ENCODE results near the gene PSMD3. TPM values are rescaled to one million over a fixed set of nuclear protein-coding genes. Genes with fewer than 3 reads are reported as not detected.
"Not testable (repeated sequence)": the region's sequence is repeated elsewhere in the genome, so short reads cannot be mapped to it uniquely, and the experiment has no call there.

The PSMD3 gene
- total and polyA plus RNA-seq, 8 donors: 32.0 to 43.5 (median 39.4) TPM

DNA sequence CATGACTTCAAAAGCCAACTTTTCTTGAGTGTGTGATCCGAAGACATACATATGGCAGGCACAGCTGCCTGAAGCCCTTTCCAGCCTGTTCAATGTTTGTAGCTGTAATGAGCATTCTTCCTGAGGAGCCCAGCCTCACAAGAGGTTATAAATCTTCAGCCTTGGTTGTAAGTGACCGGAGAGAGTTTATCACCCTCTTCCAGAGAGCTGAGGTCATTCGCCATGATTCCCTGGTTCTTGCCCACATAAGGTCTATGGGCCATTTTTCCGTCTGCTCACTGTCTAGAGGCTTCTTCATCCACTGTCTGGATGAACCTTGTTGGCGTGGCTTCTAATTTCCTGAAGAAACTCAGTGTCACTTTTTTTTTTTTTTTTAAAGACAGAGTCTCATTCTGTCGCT, 24.9 kb downstream of the PSMD3 start:
- no peaks in the 10 kb centered on the region for H3K27me3 ChIP-seq
- no peaks in the 10 kb centered on the region for H3K36me3 ChIP-seq
- no peak overlapping the region for H3K4me3 ChIP-seq
- intact Hi-C loops (cut with DNase I): no loop called here
- FAIRE-seq: no peak
- 84 to 95% methylated on average over 6 of the region's 6 CpGs for WGBS, 2 donors
- H3K4me1 ChIP-seq: no peaks in the 10 kb centered on the region
- no peak overlapping the region for H3K27ac ChIP-seq
- TF ChIP-seq, protein P1, sequence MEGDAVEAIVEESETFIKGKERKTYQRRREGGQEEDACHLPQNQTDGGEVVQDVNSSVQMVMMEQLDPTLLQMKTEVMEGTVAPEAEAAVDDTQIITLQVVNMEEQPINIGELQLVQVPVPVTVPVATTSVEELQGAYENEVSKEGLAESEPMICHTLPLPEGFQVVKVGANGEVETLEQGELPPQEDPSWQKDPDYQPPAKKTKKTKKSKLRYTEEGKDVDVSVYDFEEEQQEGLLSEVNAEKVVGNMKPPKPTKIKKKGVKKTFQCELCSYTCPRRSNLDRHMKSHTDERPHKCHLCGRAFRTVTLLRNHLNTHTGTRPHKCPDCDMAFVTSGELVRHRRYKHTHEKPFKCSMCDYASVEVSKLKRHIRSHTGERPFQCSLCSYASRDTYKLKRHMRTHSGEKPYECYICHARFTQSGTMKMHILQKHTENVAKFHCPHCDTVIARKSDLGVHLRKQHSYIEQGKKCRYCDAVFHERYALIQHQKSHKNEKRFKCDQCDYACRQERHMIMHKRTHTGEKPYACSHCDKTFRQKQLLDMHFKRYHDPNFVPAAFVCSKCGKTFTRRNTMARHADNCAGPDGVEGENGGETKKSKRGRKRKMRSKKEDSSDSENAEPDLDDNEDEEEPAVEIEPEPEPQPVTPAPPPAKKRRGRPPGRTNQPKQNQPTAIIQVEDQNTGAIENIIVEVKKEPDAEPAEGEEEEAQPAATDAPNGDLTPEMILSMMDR (IDR thresholded peaks at IDR 0.05): no peak
- no peaks in the 10 kb centered on the region for H3K9me3 ChIP-seq
- no peak for ATAC-seq
- DNase-seq: no peak

DNA sequence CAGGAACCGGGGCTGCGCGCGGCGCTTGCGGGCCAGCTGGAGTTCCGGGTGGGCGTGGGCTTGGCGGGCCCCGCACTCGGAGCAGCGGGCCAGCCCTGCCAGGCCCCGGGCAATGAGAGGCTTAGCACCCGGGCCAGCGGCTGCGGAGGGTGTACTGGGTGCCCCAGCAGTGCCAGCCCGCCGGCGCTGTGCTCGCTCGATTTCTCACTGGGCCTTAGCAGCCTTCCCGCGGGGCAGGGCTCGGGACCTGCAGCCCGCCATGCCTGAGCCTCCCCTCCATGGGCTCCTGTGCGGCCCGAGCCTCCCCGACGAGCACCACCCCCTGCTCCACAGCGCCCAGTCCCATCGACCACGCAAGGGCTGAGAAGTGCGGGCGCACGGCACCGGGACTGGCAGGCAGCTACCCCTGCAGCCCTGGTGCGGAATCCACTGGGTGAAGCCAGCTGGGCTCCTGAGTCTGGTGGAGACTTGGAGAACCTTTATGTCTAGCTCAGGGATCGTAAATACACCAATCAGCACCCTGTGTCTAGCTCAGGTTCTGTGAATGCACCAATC, 30.4 kb downstream of the PSMD3 start:
- H3K27ac ChIP-seq, H3K4me3 ChIP-seq, DNase-seq, H3K9me3 ChIP-seq, ATAC-seq, FAIRE-seq, H3K36me3 ChIP-seq, H3K27me3 ChIP-seq: not testable (repeated sequence)
- 93 to 95% methylated on average over 35 to 38 of the region's 38 CpGs for WGBS, 2 donors
- peaks cover 0 to 11% (median 11%) of the 10 kb centered on the region in 3 donors for H3K4me1 ChIP-seq
- intact Hi-C loops (cut with DNase I): loop anchor here in 1 of 3 donors (5.0 kb wide), 1 partner anchor 156 kb away; no protein-coding TSS in a partner anchor

DNA sequence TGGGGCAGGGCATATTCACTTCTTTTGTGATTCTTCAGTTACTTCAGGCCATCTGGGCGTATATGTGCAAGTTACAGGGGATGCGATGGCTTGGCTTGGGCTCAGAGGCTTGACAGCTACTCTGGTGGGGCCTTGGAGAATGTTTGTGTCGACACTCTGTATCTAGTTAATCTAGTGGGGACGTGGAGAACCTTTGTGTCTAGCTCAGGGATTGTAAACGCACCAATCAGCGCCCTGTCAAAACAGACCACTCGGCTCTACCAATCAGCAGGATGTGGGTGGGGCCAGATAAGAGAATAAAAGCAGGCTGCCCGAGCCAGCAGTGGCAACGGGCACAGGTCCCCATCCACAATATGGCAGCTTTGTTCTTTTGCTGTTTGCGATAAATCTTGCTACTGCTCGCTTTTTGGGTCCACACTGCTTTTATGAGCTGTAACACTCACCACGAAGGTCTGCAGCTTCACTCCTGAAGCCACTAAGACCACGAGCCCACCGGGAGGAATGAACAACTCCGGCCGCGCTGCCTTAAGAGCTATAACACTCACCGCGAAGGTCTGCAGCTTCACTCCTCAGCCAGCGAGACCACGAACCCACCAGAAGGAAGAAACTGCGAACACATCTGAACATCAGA, 31.5 kb downstream of the PSMD3 start:
- H3K9me3 ChIP-seq, H3K4me3 ChIP-seq, H3K27ac ChIP-seq, FAIRE-seq, DNase-seq, H3K36me3 ChIP-seq, ATAC-seq, H3K27me3 ChIP-seq: not testable (repeated sequence)
- WGBS, 2 donors: 70 to 77% methylated on average over 20 to 21 of the region's 22 CpGs
- peaks cover 0 to 11% (median 11%) of the 10 kb centered on the region in 3 donors for H3K4me1 ChIP-seq
- intact Hi-C loops (cut with DNase I): loop anchor here in 1 of 3 donors (5.0 kb wide), 1 partner anchor 155 kb away; no protein-coding TSS in a partner anchor

DNA sequence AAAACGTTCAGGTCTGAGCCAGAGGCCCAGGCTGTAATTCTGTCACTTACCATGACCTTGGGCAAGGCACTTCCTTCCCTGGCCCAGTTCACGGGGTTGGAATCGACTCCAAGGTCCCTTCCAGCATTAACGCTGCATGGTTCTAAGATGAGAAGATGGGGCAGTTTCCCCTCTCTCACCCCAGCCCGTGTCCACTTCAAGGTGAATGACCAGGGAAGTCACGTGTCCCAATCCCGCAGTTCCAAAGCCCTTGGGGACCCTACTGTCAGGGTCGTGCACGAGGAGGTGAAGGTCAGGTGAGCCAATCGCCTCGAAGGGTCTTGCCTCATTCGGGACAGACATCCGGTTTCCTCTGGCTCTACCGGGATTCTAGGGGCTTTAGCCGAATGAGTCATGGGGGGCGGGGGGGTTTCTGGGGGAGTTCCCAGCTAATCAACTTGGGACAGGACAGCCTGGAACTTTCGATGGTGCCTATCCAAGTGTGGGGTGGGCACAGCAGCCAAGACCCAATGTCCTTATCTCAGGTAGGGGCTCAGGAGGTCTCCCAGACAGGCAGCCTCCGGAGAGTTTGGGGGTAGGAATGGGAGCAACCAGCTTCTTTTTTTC, 33.9 kb downstream of the PSMD3 start:
- intact Hi-C loops (cut with DNase I): loop anchor here in 1 of 3 donors (5.0 kb wide), 1 partner anchor 153 kb away; no protein-coding TSS in a partner anchor
- peak overlapping the region in 1 of 4 donors; percentile 0 for H3K4me3 ChIP-seq
- peak overlapping the region in 1 of 4 donors; percentile 11 for H3K27ac ChIP-seq
- no peaks in the 10 kb centered on the region for H3K9me3 ChIP-seq
- DNase-seq (peak in 1 of 6 donors; percentile 51), ATAC-seq (peak; percentile 43 to 68 (median 64)), FAIRE-seq (no peak)
- no peaks in the 10 kb centered on the region for H3K36me3 ChIP-seq
- TF ChIP-seq, protein P1 (IDR thresholded peaks at IDR 0.05): no peak
- H3K27me3 ChIP-seq: no peaks in the 10 kb centered on the region
- peaks cover 0 to 11% (median 11%) of the 10 kb centered on the region in 3 donors for H3K4me1 ChIP-seq
- 25 to 26% methylated on average over 18 of the region's 18 CpGs for WGBS, 2 donors

DNA sequence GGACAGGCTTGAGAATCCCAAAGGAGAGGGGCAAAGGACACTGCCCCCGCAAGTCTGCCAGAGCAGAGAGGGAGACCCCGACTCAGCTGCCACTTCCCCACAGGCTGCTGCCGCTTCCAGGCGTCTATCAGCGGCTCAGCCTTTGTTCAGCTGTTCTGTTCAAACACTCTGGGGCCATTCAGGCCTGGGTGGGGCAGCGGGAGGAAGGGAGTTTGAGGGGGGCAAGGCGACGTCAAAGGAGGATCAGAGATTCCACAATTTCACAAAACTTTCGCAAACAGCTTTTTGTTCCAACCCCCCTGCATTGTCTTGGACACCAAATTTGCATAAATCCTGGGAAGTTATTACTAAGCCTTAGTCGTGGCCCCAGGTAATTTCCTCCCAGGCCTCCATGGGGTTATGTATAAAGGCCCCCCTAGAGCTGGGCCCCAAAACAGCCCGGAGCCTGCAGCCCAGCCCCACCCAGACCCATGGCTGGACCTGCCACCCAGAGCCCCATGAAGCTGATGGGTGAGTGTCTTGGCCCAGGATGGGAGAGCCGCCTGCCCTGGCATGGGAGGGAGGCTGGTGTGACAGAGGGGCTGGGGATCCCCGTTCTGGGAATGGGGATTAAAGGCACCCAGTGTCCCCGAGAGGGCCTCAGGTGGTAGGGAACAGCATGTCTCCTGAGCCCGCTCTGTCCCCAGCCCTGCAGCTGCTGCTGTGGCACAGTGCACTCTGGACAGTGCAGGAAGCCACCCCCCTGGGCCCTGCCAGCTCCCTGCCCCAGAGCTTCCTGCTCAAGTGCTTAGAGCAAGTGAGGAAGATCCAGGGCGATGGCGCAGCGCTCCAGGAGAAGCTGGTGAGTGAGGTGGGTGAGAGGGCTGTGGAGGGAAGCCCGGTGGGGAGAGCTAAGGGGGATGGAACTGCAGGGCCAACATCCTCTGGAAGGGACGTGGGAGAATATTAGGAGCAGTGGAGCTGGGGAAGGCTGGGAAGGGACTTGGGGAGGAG, 34.7 kb downstream of the PSMD3 start, which contains the start of gene CSF3:
Gene CSF3, plus strand, starts transcription at position 436 of the 993 bp plus-strand sequence. Its CDS starts 35 bp downstream, at position 471.
- ATAC-seq: peak; percentile 35 to 55 (median 51)
- TF ChIP-seq, protein P1 (IDR thresholded peaks at IDR 0.05): no peak
- no peaks in the 10 kb centered on the region for H3K36me3 ChIP-seq
- peak in 1 of 6 donors; percentile 73 for DNase-seq
- no peaks in the 10 kb centered on the region for H3K9me3 ChIP-seq
- peak within 1 kb of the TSS in 1 of 4 donors; percentile 0 for H3K4me3 ChIP-seq
- H3K4me1 ChIP-seq: peaks cover 0 to 11% (median 11%) of the 10 kb centered on the region in 3 donors
- H3K27me3 ChIP-seq: no peaks in the 10 kb centered on the region
- no peak for FAIRE-seq
- intact Hi-C loops (cut with DNase I): no loop called here
- WGBS, 2 donors: 44 to 49% methylated on average over 20 of the region's 20 CpGs
- H3K27ac ChIP-seq: peak within 1 kb of the TSS in 1 of 4 donors; percentile 11
